Stimulated activated naive CD8-positive, alpha-beta T cell treated with anti-CD3 and anti-CD28 coated beads, Interleukin-15, Interleukin-2, amounts not matched to agents 100 U/mL and 50 U/mL, for 24 hours (primary cell): ENCODE measurements around the gene CTAG2.
A peak's percentile ranks its signal among the peaks of the same experiment; 100 is the strongest.
"Not testable (repeated sequence)": the region's sequence is repeated elsewhere in the genome, so short reads cannot be mapped to it uniquely, and the experiment has no call there.

Experiments used
- ATAC-seq: fragments of 150-1000 bp; cut with Tn5 transposase; one replicate; pipeline ENCODE4 v1.10.0; 2021
- DNase-seq: peaks from one replicate; pipeline ENCODE4 v3.0.0; 2021

Gene CTAG2

GRCh38 chrX:154645745-154646378 lies 7.5 kb downstream of the CTAG2 start:
- DNase-seq: not testable (repeated sequence)
- peak; percentile 82 for ATAC-seq

- not testable (repeated sequence) for ATAC-seq, DNase-seq
Measured at GRCh38 chrX:154643708-154644107, 9.7 kb downstream of the CTAG2 start.

DNA sequence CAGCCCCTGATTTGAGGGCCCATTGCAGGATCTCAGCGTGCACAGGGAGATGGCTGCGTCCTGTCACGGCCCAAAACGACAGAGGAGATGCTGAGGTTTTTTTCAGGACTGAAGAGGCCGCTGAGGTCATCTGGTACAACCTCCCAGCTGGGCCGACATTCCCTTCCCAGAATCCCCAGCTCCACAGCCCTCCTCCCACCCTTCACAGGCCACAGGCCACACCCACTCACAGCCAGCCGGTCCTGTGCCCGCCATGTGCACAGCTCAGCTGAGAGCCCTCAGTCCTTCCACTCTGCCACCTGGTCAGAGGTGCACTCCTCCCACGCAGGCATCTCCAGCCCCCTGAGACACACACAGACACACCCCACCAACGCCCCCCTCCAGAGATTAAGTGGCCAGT lies 11.6 kb downstream of the CTAG2 start:
- DNase-seq, ATAC-seq: not testable (repeated sequence)

- not testable (repeated sequence) for ATAC-seq, DNase-seq
Measured at GRCh38 chrX:154633661-154634060, 19.7 kb downstream of the CTAG2 start.

- ATAC-seq: not testable (repeated sequence)
Measured at GRCh38 chrX:154630949-154631348, 22.4 kb downstream of the CTAG2 start.

GRCh38 chrX:154628960-154629359 lies 24.4 kb downstream of the CTAG2 start:
- ATAC-seq, DNase-seq: not testable (repeated sequence)

More at GRCh38 chrX:154630949-154631348, 22.4 kb downstream of the CTAG2 start:
- not testable (repeated sequence) for DNase-seq

GRCh38 chrX:154620767-154621414 lies 32.5 kb downstream of the CTAG2 start:
- ATAC-seq: peak; percentile 61
- not testable (repeated sequence) for DNase-seq

DNA sequence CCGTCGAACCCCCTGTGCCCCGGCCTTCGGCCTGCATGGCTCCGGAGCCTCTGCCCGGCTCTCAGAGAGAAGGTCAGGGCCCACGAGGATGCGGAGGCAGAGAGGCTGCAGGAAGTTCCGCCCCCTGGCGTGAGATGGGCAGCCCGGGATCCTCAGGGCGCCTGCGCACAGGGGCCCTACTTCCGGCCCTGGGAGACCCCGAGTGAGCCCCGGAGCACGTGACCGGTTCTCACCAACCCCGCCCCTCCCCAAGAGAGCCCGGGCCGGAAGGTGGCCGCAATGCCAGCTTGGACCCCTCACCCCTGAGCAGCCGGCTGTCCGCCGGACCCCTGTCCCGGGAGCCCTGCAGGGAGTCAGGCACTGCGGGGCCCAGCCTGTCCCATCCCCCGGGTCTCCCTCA lies 34.2 kb downstream of the CTAG2 start, which contains the start of gene CTAG1B:
CTAG1B (minus strand) TSS at position 101 of the 400 bp plus-strand sequence; CDS start at position 37, 64 bp downstream.
- DNase-seq, ATAC-seq: not testable (repeated sequence)

DNA sequence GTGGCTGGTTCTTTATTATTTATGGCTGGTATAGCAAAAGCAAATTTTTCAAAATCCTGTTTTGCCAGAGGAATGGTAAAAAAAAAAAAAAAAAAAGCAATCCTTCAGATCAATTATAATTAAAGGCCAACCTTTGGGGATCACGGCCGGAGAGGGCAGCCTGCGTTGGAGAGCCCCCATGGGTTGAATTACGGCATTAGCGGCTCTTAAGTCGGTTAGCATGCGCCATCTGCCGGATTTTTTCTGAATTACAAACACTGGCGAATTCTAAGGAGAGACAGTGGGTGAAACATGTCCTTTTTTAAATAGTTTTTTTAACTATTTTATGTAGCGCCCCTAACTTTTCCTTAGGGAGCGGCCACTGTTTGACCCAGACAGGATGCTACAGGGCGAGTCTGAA lies 39.8 kb downstream of the CTAG2 start:
- not testable (repeated sequence) for ATAC-seq, DNase-seq

DNA sequence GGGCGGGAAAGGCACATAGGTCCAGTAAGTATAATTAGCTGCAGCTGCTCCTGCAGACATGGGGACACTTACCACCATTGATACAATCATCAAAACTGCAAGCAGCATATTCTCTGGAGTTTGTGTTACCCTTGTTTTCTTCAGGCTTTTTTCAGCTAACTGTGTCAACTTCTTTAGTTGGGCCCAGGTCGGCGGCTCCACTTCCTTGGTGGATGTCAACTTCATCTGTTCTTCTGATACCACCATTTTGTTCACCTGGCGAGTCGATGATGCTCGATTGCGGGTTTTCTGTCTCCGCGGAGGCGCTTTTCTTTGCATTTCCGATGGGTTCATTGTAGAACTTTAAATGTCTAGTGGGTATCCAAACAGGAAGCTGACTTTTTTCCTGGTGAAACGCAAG lies 42.2 kb downstream of the CTAG2 start:
- ATAC-seq, DNase-seq: not testable (repeated sequence)

DNA sequence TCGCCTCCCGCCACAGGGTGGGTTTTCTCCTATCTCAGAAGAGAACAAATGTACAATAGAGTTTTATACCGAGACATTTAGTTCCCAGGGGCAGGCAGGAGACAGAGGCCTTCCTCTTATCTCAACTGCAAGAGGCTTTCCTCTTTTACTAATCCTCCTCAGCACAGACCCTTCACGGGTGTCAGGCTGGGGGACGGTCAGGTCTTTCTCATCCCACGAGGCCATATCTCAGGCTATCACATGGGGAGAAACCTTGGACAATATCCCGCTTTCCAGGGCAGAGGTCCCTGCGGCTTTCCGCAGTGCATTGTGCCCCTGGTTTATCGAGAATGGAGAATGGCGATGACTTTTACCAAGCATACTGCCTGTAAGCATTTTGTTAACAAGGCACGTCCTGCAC lies 44.6 kb downstream of the CTAG2 start:
- DNase-seq, ATAC-seq: not testable (repeated sequence)

- ATAC-seq: not testable (repeated sequence)
Measured at GRCh38 chrX:154607976-154608375, 45.4 kb downstream of the CTAG2 start.

DNA sequence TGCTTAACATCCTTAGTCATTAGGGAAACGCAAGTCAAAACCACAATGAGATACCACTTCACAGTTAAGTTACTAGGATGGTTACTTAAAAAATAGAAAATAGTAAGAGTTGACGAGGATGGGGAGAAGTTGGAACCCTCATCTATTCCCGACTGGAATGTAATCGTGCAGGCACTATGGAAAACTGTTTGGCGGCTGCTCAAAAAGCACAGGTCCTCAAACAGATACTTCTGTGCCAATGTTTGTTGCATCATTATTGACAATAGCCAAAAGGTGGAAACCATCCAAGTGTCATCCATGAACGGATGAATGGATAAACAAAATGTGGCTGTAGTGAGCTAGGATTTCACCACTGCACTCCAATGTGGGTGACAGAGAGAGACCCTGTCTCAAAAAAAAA lies 46.0 kb downstream of the CTAG2 start:
- DNase-seq: no peak
- no peak for ATAC-seq

More at GRCh38 chrX:154607976-154608375, 45.4 kb downstream of the CTAG2 start:
- DNase-seq: not testable (repeated sequence)

DNA sequence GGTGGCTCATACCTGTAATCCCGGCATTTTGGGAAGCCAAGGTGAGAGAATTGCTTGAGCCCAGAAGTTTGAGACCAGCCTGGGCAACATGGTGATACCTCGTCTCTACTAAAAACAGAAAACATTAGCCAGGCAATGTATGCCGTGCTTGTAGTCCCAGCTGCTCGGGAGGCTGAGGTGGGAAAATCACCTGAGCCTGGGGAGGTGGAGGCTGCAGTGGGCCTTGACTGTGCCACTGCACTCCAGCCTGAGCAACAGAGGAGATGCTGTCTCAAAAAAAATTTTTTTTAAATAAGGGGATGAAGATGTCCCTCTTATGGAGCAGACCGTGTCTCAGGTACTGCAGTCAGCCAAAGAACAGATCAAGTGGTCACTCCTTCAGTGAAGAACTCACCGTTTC lies 47.8 kb downstream of the CTAG2 start:
- no peak for DNase-seq
- ATAC-seq: no peak

GRCh38 chrX:154603438-154604430 lies 49.6 kb downstream of the CTAG2 start:
- DNase-seq (no peak), ATAC-seq (no peak)

DNA sequence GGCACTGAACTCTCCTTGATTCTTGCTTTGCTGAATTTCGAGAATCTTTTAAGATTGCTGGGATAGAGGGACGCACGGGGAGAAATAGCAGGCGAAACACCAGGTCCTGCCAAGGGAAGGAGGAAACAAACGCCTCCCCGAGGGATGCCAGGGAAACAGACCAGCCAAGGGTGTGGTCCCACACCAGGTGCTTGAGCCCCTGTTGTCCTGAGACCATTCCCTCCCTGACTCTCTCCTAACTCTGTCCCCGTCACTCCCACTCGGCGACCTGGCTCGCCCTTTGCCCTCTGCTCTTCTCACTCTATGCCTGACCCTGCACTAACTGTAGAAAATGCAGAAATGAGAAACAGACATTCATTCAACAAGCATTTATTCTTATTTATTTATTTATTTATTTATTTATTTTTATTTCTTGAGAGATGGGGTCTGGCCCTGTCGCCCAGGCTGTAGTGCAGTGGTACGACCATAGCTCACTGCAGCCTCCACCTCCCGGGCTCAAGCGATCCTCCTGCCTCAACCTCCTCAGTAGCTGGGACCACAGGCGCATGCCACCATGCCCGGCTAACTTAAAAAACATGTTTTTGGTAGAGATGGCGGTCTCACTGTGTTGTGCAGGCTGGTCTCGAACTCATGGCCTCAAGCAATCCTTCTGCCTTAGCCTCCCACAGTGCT lies 50.5 kb downstream of the CTAG2 start:
- no peak for ATAC-seq
- DNase-seq: no peak

- DNase-seq (no peak), ATAC-seq (no peak)
Measured at GRCh38 chrX:154602226-154602625, 51.2 kb downstream of the CTAG2 start.
